ENCODE data around the gene IMPDH2. TPM values are rescaled to one million over a fixed set of nuclear protein-coding genes. Genes with fewer than 3 reads are reported as not detected.

Gene IMPDH2
- polyA plus RNA-seq, 3 donors from 2014 or later: 44.8 to 52.6 (median 52.0) TPM

GRCh38 chr3:49007771-49008528 lies 21.2 kb downstream of the IMPDH2 start:
- Mint-ChIP-seq H3K27me3 (ENCODE audit: low read depth in 3 of 3) (peaks cover 0 to 10% (median 7%) of the 10 kb centered on the region in 3 donors), H3K36me3 (no peaks in the 10 kb centered on the region), H3K9me3 (no peaks in the 10 kb centered on the region), H3K27ac (peak overlapping the region; percentile 93 to 99 (median 98)), H3K4me3 (peak overlapping the region; percentile 97 to 100 (median 99)), H3K4me1 (peaks cover 28 to 41% of the 10 kb centered on the region in 2 donors)
- DNase-seq: peak; percentile 72 to 75 (median 75)

DNA sequence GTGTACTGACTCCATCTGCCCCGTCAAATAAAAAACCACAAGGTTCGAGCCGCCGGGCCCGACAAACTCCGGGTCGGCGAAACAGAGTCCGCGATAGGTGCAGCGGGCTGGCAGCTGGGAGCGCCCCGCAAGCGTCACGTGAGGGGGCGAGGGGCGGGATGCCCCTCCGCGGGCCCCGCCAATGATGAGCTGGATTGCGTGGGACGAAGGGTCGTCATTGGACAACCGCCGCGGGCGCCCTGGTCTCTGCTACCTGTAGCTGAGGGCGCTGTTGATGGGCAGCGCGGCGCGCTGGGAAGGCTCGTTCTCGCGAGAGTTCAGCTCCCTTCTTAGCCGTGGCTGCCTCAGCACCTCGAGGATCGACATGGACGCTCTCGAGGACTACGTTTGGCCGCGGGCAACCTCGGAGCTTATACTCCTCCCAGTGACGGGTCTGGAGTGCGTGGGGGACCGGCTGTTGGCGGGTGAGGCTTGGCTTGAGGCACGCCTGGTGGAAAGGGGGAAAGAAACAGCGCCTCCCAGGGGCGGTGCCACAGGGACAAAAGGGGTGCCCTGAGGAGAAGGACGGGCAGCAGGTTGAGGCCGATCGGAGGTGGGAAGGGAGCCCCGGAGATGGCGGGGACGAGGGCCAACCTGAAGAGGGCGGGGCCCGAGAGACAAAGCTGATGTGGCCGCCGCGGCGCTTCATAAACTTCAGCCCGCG lies 22.0 kb downstream of the IMPDH2 start, which contains the start of gene WDR6:
WDR6 (plus strand) TSS at position 324 of the 703 bp plus-strand sequence; CDS start at position 365, 41 bp downstream.
- Mint-ChIP-seq H3K27me3 (ENCODE audit: low read depth in 3 of 3) (peaks cover 0 to 10% (median 6%) of the 10 kb centered on the region in 3 donors), H3K9me3 (no peaks in the 10 kb centered on the region), H3K27ac (peak within 1 kb of the TSS; percentile 93 to 99 (median 98)), H3K4me3 (peak within 1 kb of the TSS; percentile 97 to 100 (median 99)), H3K36me3 (no peaks in the 10 kb centered on the region), H3K4me1 (peaks cover 28 to 36% of the 10 kb centered on the region in 2 donors)
- DNase-seq: peak; percentile 96 to 97 (median 96)

DNA sequence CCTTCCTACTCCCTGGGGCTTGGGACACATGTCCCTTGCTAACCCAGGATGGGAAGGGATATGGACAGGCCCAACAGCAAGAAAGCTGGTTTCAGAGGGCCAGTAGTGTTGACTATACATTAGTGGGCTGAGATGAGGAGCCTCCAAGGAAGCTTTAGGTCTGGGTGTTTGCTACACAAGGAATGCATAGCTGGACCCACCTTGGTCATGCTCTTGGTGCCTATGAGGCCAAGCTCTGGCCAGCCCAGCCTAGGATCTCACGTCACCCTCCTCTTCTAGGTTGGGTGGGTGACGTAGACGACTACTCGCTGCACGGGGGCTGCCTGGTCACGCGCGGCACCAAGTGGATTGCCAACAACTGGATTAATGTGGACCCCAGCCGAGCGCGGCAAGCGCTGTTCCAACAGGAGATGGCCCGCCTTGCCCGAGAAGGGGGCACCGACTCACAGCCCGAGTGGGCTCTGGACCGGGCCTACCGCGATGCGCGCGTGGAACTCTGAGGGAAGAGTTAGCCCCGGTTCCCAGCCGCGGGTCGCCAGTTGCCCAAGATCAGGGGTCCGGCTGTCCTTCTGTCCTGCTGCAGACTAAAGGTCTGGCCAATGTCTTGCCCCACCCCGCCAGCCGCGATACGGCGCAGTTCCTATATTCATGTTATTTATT lies 22.7 kb downstream of the IMPDH2 start:
- Mint-ChIP-seq H3K27ac (peak overlapping the region; percentile 93 to 99 (median 98)), H3K36me3 (no peaks in the 10 kb centered on the region), H3K9me3 (no peaks in the 10 kb centered on the region), H3K4me1 (peaks cover 23 to 31% of the 10 kb centered on the region in 2 donors), H3K4me3 (peak overlapping the region; percentile 97 to 100 (median 99)), H3K27me3 (ENCODE audit: low read depth in 3 of 3) (peaks cover 0 to 10% (median 6%) of the 10 kb centered on the region in 3 donors)
- DNase-seq: no peak

DNA sequence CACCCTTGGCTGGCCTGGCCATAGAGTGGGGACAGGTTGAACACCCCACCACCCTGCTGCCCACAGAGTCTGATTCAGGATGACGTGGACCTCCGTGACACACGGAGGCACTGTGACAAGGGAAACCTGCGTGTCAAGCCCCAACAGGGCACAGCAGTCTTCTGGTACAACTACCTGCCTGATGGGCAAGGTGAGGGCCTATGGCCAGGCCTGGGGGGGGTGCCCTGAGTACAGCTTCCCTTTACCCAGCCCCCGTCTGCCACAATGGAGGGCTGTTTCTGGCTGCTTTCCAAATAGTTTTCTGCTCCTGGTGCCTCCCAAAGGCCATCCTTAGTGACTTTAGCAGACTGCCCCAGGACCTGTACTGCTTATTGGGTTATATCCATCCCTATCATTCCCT lies 23.2 kb downstream of the IMPDH2 start:
- H3K4me1 Mint-ChIP-seq: peaks cover 23 to 31% of the 10 kb centered on the region in 2 donors
- H3K9me3 Mint-ChIP-seq: no peaks in the 10 kb centered on the region
- H3K27me3 Mint-ChIP-seq (ENCODE audit: low read depth in 3 of 3): peaks cover 0 to 10% (median 6%) of the 10 kb centered on the region in 3 donors
- peak overlapping the region in 5 of 6 donors; percentile 93 to 99 (median 98) for H3K27ac Mint-ChIP-seq
- no peaks in the 10 kb centered on the region for H3K36me3 Mint-ChIP-seq
- DNase-seq: no peak
- H3K4me3 Mint-ChIP-seq: peak overlapping the region; percentile 97 to 100 (median 99)

GRCh38 chr3:49005303-49005680 lies 23.9 kb downstream of the IMPDH2 start:
- Mint-ChIP-seq H3K4me3 (peak overlapping the region in 1 of 5 donors; percentile 9), H3K36me3 (no peaks in the 10 kb centered on the region), H3K27me3 (ENCODE audit: low read depth in 3 of 3) (peaks cover 0 to 10% (median 6%) of the 10 kb centered on the region in 3 donors), H3K4me1 (peaks cover 23 to 31% of the 10 kb centered on the region in 2 donors), H3K27ac (peak overlapping the region in 1 of 6 donors; percentile 11), H3K9me3 (no peaks in the 10 kb centered on the region)
- no peak for DNase-seq

- no peaks in the 10 kb centered on the region for H3K9me3 Mint-ChIP-seq
- no peaks in the 10 kb centered on the region for H3K36me3 Mint-ChIP-seq
- no peak for DNase-seq
- H3K27me3 Mint-ChIP-seq (ENCODE audit: low read depth in 3 of 3): peaks cover 0 to 10% (median 6%) of the 10 kb centered on the region in 3 donors
- H3K4me1 Mint-ChIP-seq: peaks cover 23 to 31% of the 10 kb centered on the region in 2 donors
- no peak overlapping the region for H3K27ac Mint-ChIP-seq
- H3K4me3 Mint-ChIP-seq: peak overlapping the region in 1 of 5 donors; percentile 9
Observed at GRCh38 chr3:49004352-49005302, 24.6 kb downstream of the IMPDH2 start.

- DNase-seq: no peak
- Mint-ChIP-seq H3K4me3 (no peak overlapping the region), H3K36me3 (no peaks in the 10 kb centered on the region), H3K27ac (no peak overlapping the region), H3K4me1 (peaks cover under 1% of the 10 kb centered on the region in 2 donors), H3K27me3 (ENCODE audit: low read depth in 3 of 3) (peaks cover 0 to 2% (median 0%) of the 10 kb centered on the region in 3 donors), H3K9me3 (no peaks in the 10 kb centered on the region)
Observed at GRCh38 chr3:49001155-49001554, 28.0 kb downstream of the IMPDH2 start.

DNA sequence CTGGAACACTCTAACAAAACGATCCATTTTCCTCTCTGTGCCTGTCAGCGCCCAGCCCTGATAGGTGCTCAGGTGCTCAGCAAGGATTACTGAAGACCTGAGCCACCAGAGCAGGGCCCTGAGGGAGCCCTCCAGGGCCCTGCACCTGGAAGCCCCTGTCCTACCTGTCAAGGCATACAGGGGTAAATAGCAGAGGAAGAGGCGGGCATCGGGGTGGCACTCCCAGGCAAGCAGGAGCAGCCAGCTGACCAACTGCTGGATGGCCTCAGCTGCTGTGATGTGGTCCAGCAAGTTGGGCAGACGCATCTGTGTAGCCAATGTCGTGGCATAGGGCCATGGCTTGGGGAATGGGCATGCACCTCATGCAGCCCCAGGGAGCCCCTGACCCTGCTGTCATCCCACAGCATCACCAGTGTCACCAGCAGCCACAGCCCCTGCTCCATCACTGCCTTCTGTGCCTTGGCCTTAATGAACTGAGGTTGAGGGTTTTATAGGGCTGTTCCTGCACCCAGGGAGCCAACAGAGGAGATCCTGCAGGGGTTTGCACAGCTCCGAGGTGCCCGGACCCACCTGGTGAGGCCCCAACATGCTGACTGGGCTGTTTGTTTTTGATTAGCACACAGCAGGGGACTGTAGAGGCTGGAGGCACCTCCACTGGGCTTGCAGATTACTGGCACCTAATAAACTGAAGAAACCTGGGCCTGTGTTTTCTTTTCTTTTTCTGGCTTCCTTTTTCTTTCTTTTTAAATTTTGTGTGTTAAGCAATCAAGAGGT lies 29.9 kb downstream of the IMPDH2 start:
- H3K27me3 Mint-ChIP-seq (ENCODE audit: low read depth in 3 of 3): peaks cover 0 to 2% (median 0%) of the 10 kb centered on the region in 3 donors
- DNase-seq: no peak
- peaks cover 0 to 4% (median 0%) of the 10 kb centered on the region in 3 donors for H3K36me3 Mint-ChIP-seq
- no peak overlapping the region for H3K4me3 Mint-ChIP-seq
- H3K9me3 Mint-ChIP-seq: no peaks in the 10 kb centered on the region
- H3K4me1 Mint-ChIP-seq: peaks cover 0 to 2% of the 10 kb centered on the region in 2 donors
- H3K27ac Mint-ChIP-seq: peak overlapping the region in 3 of 6 donors; percentile 43 to 62 (median 49)

DNA sequence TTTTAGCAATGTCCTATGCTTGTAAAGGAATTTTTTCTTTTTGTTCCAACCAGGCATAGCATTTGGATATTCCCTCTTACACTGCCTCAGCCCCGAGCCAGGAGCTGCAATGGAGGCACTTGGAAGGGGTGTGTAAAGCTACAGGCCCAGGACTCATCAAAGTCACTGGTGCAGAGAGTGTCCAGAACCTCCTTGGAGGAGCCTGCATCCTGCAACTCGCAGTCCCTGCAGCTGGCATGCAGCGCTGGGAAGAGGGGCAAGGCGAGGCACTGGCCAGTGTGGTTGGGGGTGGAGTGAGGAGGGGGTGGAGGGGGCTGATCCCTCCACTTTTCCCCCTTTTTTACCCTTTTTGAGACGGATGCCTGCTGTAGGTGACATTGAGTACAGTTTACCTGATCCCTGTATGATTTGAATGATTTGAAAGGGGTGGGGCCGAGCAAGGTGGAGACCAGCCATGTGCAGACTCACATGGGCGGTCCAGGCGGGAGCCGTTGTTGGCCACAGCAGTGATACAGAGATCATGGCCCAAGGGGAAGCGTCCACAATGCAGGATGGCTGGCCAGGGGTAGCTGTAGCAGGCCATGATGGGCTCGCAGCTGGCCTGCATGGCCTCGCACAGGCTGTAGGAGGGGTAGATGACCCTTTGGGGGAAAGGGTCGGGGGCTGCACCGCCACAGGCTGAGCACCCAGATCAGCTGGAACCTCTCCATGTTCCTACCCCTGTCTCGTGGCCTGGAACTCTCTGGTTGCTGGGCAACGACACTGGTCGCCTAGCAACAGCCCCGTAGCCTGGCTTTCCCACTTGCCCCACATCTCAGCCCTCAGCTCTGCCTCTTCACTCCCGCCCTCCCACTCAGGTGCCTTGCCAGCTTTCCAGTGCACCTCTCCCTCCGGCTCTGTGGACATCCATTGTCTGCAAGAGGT lies 31.2 kb downstream of the IMPDH2 start:
- DNase-seq: no peak
- H3K36me3 Mint-ChIP-seq: peaks cover 0 to 4% (median 0%) of the 10 kb centered on the region in 3 donors
- no peaks in the 10 kb centered on the region for H3K9me3 Mint-ChIP-seq
- no peak overlapping the region for H3K4me3 Mint-ChIP-seq
- peaks cover 4 to 12% of the 10 kb centered on the region in 2 donors for H3K4me1 Mint-ChIP-seq
- H3K27me3 Mint-ChIP-seq (ENCODE audit: low read depth in 3 of 3): no peaks in the 10 kb centered on the region
- H3K27ac Mint-ChIP-seq: peak overlapping the region in 1 of 6 donors; percentile 30

GRCh38 chr3:48997102-48997635 lies 32.0 kb downstream of the IMPDH2 start:
- H3K4me3 Mint-ChIP-seq: no peak overlapping the region
- H3K9me3 Mint-ChIP-seq: no peaks in the 10 kb centered on the region
- peaks cover 0 to 4% (median 0%) of the 10 kb centered on the region in 3 donors for H3K36me3 Mint-ChIP-seq
- no peak overlapping the region for H3K27ac Mint-ChIP-seq
- peaks cover 4 to 13% of the 10 kb centered on the region in 2 donors for H3K4me1 Mint-ChIP-seq
- no peak for DNase-seq
- H3K27me3 Mint-ChIP-seq (ENCODE audit: low read depth in 3 of 3): no peaks in the 10 kb centered on the region

GRCh38 chr3:48996640-48997039 lies 32.6 kb downstream of the IMPDH2 start:
- H3K36me3 Mint-ChIP-seq: peaks cover 0 to 4% (median 0%) of the 10 kb centered on the region in 3 donors
- H3K9me3 Mint-ChIP-seq: no peaks in the 10 kb centered on the region
- H3K4me3 Mint-ChIP-seq: no peak overlapping the region
- H3K4me1 Mint-ChIP-seq: peaks cover 8 to 18% of the 10 kb centered on the region in 2 donors
- DNase-seq: no peak
- no peak overlapping the region for H3K27ac Mint-ChIP-seq
- no peaks in the 10 kb centered on the region for H3K27me3 Mint-ChIP-seq (ENCODE audit: low read depth in 3 of 3)
